Stomach (tissue), 9 donors: Measurements from ENCODE around the gene CDC42BPB. TPM values are rescaled to one million over a fixed set of nuclear protein-coding genes. Genes with fewer than 3 reads are reported as not detected.

Experiments used
- DNase-seq, 2 donors: peaks; one replicate each; pipeline versions ENCODE4 v3.0.0 to v3.0.0-alpha.2; 2013 to 2019
- H3K27ac ChIP-seq, 5 donors: fragments of 200-600 bp in 4 of 5; sonication (generic) in 4 of 5; one replicate each; pipeline ENCODE4 v1.5.1; 2013 to 2019; ENCODE audit warnings: mild to moderate bottlenecking in 1 of 5, moderate library complexity in 1 of 5
- H3K27me3 ChIP-seq, 3 donors: fragments of 200-600 bp; sonication (generic); one replicate each; pipeline ENCODE4 v1.5.1; 2017 to 2019; ENCODE audit warnings: mixed run types in 1 of 3
- H3K36me3 ChIP-seq, 4 donors: fragments of 200-600 bp; sonication (generic); 1 replicate in 3 of 4; 2 replicates in 1 of 4; pipeline ENCODE4 v1.5.1; 2016 to 2019
- H3K4me1 ChIP-seq, 4 donors: fragments of 200-600 bp; sonication (generic); one replicate each; pipeline ENCODE4 v1.5.1; 2016 to 2019
- H3K4me3 ChIP-seq, 4 donors: fragments of 200-600 bp; sonication (generic) in 3 of 4; one replicate each; pipeline ENCODE4 v1.5.1; 2016 to 2019; ENCODE audit warnings: mild to moderate bottlenecking in 1 of 4
- H3K9me3 ChIP-seq, 4 donors: fragments of 200-600 bp; sonication (generic); one replicate each; pipeline ENCODE4 v1.5.1; 2016 to 2019
- EP300 ChIP-seq: sonication (generic); formaldehyde crosslinking; IDR thresholded peaks from one replicate; pipeline ENCODE4 v1.6.1; 2017; ENCODE audit warnings: antibody characterized with exemption
- POLR2A ChIP-seq, 4 donors: fragments of 450-650 bp; IDR thresholded peaks; one replicate each; pipeline ENCODE4 v1.6.1; 2016; ENCODE audit warnings: antibody characterized with exemption in 4 of 4, control low read depth in 2 of 4, mild to moderate bottlenecking in 1 of 4, moderate library complexity in 1 of 4
- POLR2AphosphoS5 ChIP-seq, 3 donors: sonication (generic); formaldehyde crosslinking; IDR thresholded peaks; one replicate each; pipeline ENCODE4 v1.6.1; 2016; ENCODE audit warnings: antibody characterized with exemption in 3 of 3
- WGBS, 5 donors: extraction: QIAGEN DNeasy Blood & Tissue Kit in 3 of 5; methylation state at CpG; one replicate each; pipeline versions ENCODE4 v1.1.5 to v1.1.7; 2013 to 2018; 5-methylcytosine and 5-hydroxymethylcytosine counted together
- intact Hi-C: fragments of 100-400 bp; cut with DNase I; formaldehyde crosslinking; loops from one replicate; pipeline ENCODE4 v1.15.1; 2023; ENCODE audit warnings: low total_unique reads
- polyA plus RNA-seq, 3 donors: library from polyadenylated mRNA; stranded (reverse); fragments of 200-250 nt; gene quantifications; one replicate each; pipeline ENCODE4 v1.2.3, GENCODE V29; 2013
- total RNA-seq, 5 donors: library from RNA; depleted of rRNA; stranded (reverse); fragments of >200 nt; gene quantifications; one replicate each; pipeline versions ENCODE4 v1.1.0 to v1.2.3, GENCODE V29; 2014 to 2016
- TF ChIP-seq, protein P1 (sequence below), 7 experiments: fragments of 450-650 bp in 4 of 7; fragments of 200-600 bp in 3 of 7; sonication (generic) in 3 of 7; IDR thresholded peaks; one replicate each; pipeline ENCODE4 v1.5.1; 2016 to 2019; ENCODE audit warnings: antibody characterized with exemption in 7 of 7, control low read depth in 2 of 7, mild to moderate bottlenecking in 1 of 7
- donor health status: healthy with polysubstance abuse.
- donor health status: Bipolar disorder and iron deficiency.
- donor health status: healthy.

CDC42BPB gene
- total and polyA plus RNA-seq, 8 donors = 16.3 to 400 (median 127) TPM

- H3K9me3 ChIP-seq = no peaks in the 10 kb centered on the region
- peak overlapping the region in 2 of 4 donors; percentile 44 to 58 for H3K4me3 ChIP-seq
- peaks cover 0 to 37% (median 27%) of the 10 kb centered on the region in 4 donors for H3K36me3 ChIP-seq
- peak overlapping the region in 1 of 5 donors; percentile 29 for H3K27ac ChIP-seq
- WGBS, 5 donors = 51 to 67% (median 56%) methylated on average over 25 to 34 of the region's 34 CpGs
- H3K4me1 ChIP-seq = peaks cover 32 to 40% (median 39%) of the 10 kb centered on the region in 4 donors
- intact Hi-C loops = no loop called here
- peak; percentile 52 to 75 for DNase-seq
- peaks cover 7 to 52% (median 31%) of the 10 kb centered on the region in 3 donors for H3K27me3 ChIP-seq
- TF ChIP-seq, protein P1, sequence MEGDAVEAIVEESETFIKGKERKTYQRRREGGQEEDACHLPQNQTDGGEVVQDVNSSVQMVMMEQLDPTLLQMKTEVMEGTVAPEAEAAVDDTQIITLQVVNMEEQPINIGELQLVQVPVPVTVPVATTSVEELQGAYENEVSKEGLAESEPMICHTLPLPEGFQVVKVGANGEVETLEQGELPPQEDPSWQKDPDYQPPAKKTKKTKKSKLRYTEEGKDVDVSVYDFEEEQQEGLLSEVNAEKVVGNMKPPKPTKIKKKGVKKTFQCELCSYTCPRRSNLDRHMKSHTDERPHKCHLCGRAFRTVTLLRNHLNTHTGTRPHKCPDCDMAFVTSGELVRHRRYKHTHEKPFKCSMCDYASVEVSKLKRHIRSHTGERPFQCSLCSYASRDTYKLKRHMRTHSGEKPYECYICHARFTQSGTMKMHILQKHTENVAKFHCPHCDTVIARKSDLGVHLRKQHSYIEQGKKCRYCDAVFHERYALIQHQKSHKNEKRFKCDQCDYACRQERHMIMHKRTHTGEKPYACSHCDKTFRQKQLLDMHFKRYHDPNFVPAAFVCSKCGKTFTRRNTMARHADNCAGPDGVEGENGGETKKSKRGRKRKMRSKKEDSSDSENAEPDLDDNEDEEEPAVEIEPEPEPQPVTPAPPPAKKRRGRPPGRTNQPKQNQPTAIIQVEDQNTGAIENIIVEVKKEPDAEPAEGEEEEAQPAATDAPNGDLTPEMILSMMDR (IDR thresholded peaks at IDR 0.05) = no peak
- TF ChIP-seq POLR2A (IDR thresholded peaks at IDR 0.05) = no peak
- no peak for TF ChIP-seq POLR2AphosphoS5 (IDR thresholded peaks at IDR 0.05)
- TF ChIP-seq EP300 = no peak
Measured at GRCh38 chr14:102930753-102931579, 126.4 kb downstream of the CDC42BPB start.

DNA sequence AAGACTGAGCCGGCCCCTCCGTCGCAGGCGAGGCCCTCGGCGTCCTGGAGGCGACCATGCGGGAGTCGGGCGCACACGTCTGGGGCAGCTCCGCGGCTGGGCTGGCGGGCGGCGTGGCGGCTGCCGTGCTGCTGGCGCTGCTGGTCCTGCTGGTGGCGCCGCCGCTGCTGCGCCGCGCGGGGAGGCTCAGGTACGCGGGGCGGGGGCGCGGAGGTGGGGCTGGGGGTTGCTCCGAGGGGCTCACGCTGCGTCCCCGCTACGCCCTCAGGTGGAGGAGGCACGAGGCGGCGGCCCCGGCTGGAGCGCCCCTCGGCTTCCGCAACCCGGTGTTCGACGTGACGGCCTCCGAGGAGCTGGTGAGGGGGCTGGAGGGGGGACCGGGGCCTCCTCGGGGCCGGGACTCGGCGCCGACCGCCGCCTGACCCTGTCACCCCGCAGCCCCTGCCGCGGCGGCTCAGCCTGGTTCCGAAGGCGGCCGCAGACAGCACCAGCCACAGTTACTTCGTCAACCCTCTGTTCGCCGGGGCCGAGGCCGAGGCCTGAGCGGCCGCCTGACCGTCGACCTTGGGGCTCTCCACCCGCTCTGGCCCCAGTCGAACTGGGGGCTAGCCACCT, 127.1 kb downstream of the CDC42BPB start:
- H3K4me1 ChIP-seq = peaks cover 32 to 40% (median 39%) of the 10 kb centered on the region in 4 donors
- H3K36me3 ChIP-seq = peaks cover 0 to 33% (median 27%) of the 10 kb centered on the region in 4 donors
- no peaks in the 10 kb centered on the region for H3K9me3 ChIP-seq
- peak in 1 of 2 donors; percentile 72 for DNase-seq
- intact Hi-C loops = no loop called here
- peaks cover 7 to 59% (median 36%) of the 10 kb centered on the region in 3 donors for H3K27me3 ChIP-seq
- WGBS, 5 donors = 5 to 14% (median 7%) methylated on average over 4 to 74 of the region's 74 CpGs
- TF ChIP-seq, protein P1 (IDR thresholded peaks at IDR 0.05) = no peak
- TF ChIP-seq EP300 = no peak
- no peak for TF ChIP-seq POLR2A (IDR thresholded peaks at IDR 0.05)
- TF ChIP-seq POLR2AphosphoS5 (IDR thresholded peaks at IDR 0.05) = no peak
- peak overlapping the region in 1 of 5 donors; percentile 29 for H3K27ac ChIP-seq
- H3K4me3 ChIP-seq = peak overlapping the region; percentile 44 to 58 (median 46)

- peak overlapping the region in 3 of 5 donors; percentile 4 to 86 (median 77) for H3K27ac ChIP-seq
- peak in 1 of 2 donors; percentile 55 for DNase-seq
- peak overlapping the region; percentile 44 to 58 (median 46) for H3K4me3 ChIP-seq
- H3K36me3 ChIP-seq = peaks cover 0 to 32% (median 26%) of the 10 kb centered on the region in 4 donors
- H3K27me3 ChIP-seq = peaks cover 14 to 67% (median 43%) of the 10 kb centered on the region in 3 donors
- no peaks in the 10 kb centered on the region for H3K9me3 ChIP-seq
- 3 to 8% (median 4%) methylated on average over 35 to 94 of the region's 94 CpGs; no CpG with 5 or more reads in 1 of the 5 donors for WGBS, 5 donors
- intact Hi-C loops = no loop called here
- TF ChIP-seq POLR2AphosphoS5 (IDR thresholded peaks at IDR 0.05) = no peak
- no peak for TF ChIP-seq POLR2A (IDR thresholded peaks at IDR 0.05)
- TF ChIP-seq, protein P1 (IDR thresholded peaks at IDR 0.05) = no peak
- TF ChIP-seq EP300 = no peak
- peaks cover 32 to 40% (median 39%) of the 10 kb centered on the region in 4 donors for H3K4me1 ChIP-seq
Measured at GRCh38 chr14:102929241-102930137, 127.9 kb downstream of the CDC42BPB start.
